Neutrophil (primary cell): Measurements from ENCODE around the gene ATP11A.

Experiments used
- H3K27ac ChIP-seq: fragments of 200-600 bp; sonication (generic); 2 replicates; pipeline ENCODE4 v1.5.1; 2016; ENCODE audit warnings: mild to moderate bottlenecking, moderate library complexity
- H3K27me3 ChIP-seq: fragments of 200-600 bp; sonication (generic); 2 replicates; pipeline ENCODE4 v1.6.0; 2016; ENCODE audit warnings: mild to moderate bottlenecking
- H3K36me3 ChIP-seq: fragments of 200-600 bp; sonication (generic); 2 replicates; pipeline ENCODE4 v1.5.1; 2017
- H3K4me1 ChIP-seq, 2 experiments: fragments of 200-600 bp in 1 of 2; sonication (generic) in 1 of 2; 1 replicate in 1 of 2; 2 replicates in 1 of 2; pipeline versions ENCODE4 v1.5.1 to v1.6.1; 2013 to 2016; ENCODE audit warnings: low read depth in 1 of 2, low read length in 1 of 2, mild to moderate bottlenecking in 1 of 2, moderate library complexity in 1 of 2; ENCODE audit not compliant: control insufficient read depth in 1 of 2, insufficient read depth in 1 of 2
- H3K4me3 ChIP-seq, 2 experiments: fragments of 200-600 bp in 1 of 2; sonication (generic) in 1 of 2; 1 replicate in 1 of 2; 2 replicates in 1 of 2; pipeline ENCODE4 v1.5.1; 2013 to 2016; ENCODE audit warnings: low read depth in 1 of 2, low read length in 1 of 2, mild to moderate bottlenecking in 1 of 2, moderate library complexity in 1 of 2
- H3K9me3 ChIP-seq: fragments of 200-600 bp; sonication (generic); 2 replicates; pipeline ENCODE4 v1.5.1; 2016
- CTCF ChIP-seq: fragments of 200-600 bp; sonication (generic); IDR thresholded peaks from 2 replicates; pipeline ENCODE4 v1.5.1; 2016; ENCODE audit warnings: antibody characterized with exemption

The ATP11A gene

GRCh38 chr13:112885242-112885781 lies 195.5 kb downstream of the ATP11A start:
- Histone ChIP-seq H3K4me1 (no peaks in the 10 kb centered on the region), H3K4me3 (no peak overlapping the region), H3K27me3 (peaks cover 17% of the 10 kb centered on the region), H3K9me3 (no peaks in the 10 kb centered on the region), H3K36me3 (peaks cover 64% of the 10 kb centered on the region), H3K27ac (no peak overlapping the region)
- TF ChIP-seq CTCF, result no peak

- Histone ChIP-seq H3K4me3 (no peak overlapping the region), H3K36me3 (peaks cover 59% of the 10 kb centered on the region), H3K4me1 (no peaks in the 10 kb centered on the region), H3K27ac (no peak overlapping the region), H3K9me3 (no peaks in the 10 kb centered on the region), H3K27me3 (peaks cover 19% of the 10 kb centered on the region)
- TF ChIP-seq CTCF, result no peak
These were observed 196.0 kb downstream of the ATP11A start for GRCh38 chr13:112885782-112886268.

GRCh38 chr13:112887151-112887550 lies 197.3 kb downstream of the ATP11A start:
- Histone ChIP-seq H3K36me3 (peaks cover 46% of the 10 kb centered on the region), H3K4me1 (no peaks in the 10 kb centered on the region), H3K27ac (no peak overlapping the region), H3K27me3 (peaks cover 33% of the 10 kb centered on the region), H3K9me3 (no peaks in the 10 kb centered on the region), H3K4me3 (no peak overlapping the region)
- no peak for TF ChIP-seq CTCF

GRCh38 chr13:112887557-112887991 lies 197.7 kb downstream of the ATP11A start:
- H3K4me1 ChIP-seq, result peaks cover 0 to under 1% of the 10 kb centered on the region in 2 experiments
- H3K4me3 ChIP-seq, result no peak overlapping the region
- H3K36me3 ChIP-seq, result peaks cover 42% of the 10 kb centered on the region
- peaks cover 37% of the 10 kb centered on the region for H3K27me3 ChIP-seq
- no peak for TF ChIP-seq CTCF
- H3K27ac ChIP-seq, result no peak overlapping the region
- H3K9me3 ChIP-seq, result no peaks in the 10 kb centered on the region

GRCh38 chr13:112888238-112889111 lies 198.6 kb downstream of the ATP11A start:
- Histone ChIP-seq H3K36me3 (peaks cover 33% of the 10 kb centered on the region), H3K4me1 (peaks cover 0 to 4% of the 10 kb centered on the region in 2 experiments), H3K9me3 (no peaks in the 10 kb centered on the region), H3K27ac (no peak overlapping the region), H3K4me3 (no peak overlapping the region), H3K27me3 (peaks cover 46% of the 10 kb centered on the region)
- TF ChIP-seq CTCF, result no peak
